Activated CD8-positive, alpha-beta T cell treated with anti-CD3 and anti-CD28 coated beads, Interleukin-2, amount 10 ng/mL, durations not matched to agents 7 days and 5 days (primary cell): ENCODE results near the gene PARD3. TPM values are rescaled to one million over a fixed set of nuclear protein-coding genes. Genes with fewer than 3 reads are reported as not detected.

Experiments used
- ATAC-seq: fragments of 150-1000 bp; cut with Tn5 transposase; one replicate; pipeline ENCODE4 v1.10.0; 2021; ENCODE audit warnings: moderate library complexity
- CTCF ChIA-PET: fragments of 350-600 bp; sonication (Branson Sonifier 250); formaldehyde crosslinking; loops from one replicate; lab custom pipeline; 2021; ENCODE audit warnings: antibody characterized with exemption; lab: Charles Lee
- POLR2A ChIA-PET: fragments of 350-600 bp; sonication (Branson Sonifier 250); formaldehyde crosslinking; loops from one replicate; lab custom pipeline; 2021; ENCODE audit warnings: antibody characterized with exemption; lab: Charles Lee
- DNase-seq: peaks from one replicate; pipeline ENCODE4 v3.0.0-alpha.2; 2020
- H3K27ac Mint-ChIP-seq: one replicate; pipeline ENCODE4 v1.8.0; 2021; ENCODE audit warnings: mild to moderate bottlenecking, mixed read lengths
- H3K27me3 Mint-ChIP-seq: one replicate; pipeline ENCODE4 v1.8.0; 2021; ENCODE audit warnings: low read depth, mixed read lengths
- H3K36me3 Mint-ChIP-seq: one replicate; pipeline ENCODE4 v1.8.0; 2021; ENCODE audit warnings: low read depth, mixed read lengths
- H3K4me1 Mint-ChIP-seq: one replicate; pipeline ENCODE4 v1.8.0; 2021; ENCODE audit warnings: low read depth, mixed read lengths
- H3K4me3 Mint-ChIP-seq: one replicate; pipeline ENCODE4 v1.8.0; 2021; ENCODE audit warnings: mild to moderate bottlenecking, mixed read lengths
- H3K9me3 Mint-ChIP-seq: one replicate; pipeline ENCODE4 v1.8.0; 2022; ENCODE audit warnings: mixed read lengths; ENCODE audit not compliant: insufficient read depth
- total RNA-seq, 2 experiments: library from RNA; stranded (reverse); gene quantifications; one replicate each; pipeline ENCODE4 v1.2.3, GENCODE V29; 2021

The PARD3 gene
- total RNA-seq, 2 experiments from 2014 or later: 0.63 to 0.68 TPM

- no peak overlapping the region for H3K4me3 Mint-ChIP-seq
- peaks cover 6% of the 10 kb centered on the region for H3K9me3 Mint-ChIP-seq
- CTCF ChIA-PET: no interaction called here
- POLR2A ChIA-PET: no interaction called here
- no peak overlapping the region for H3K27ac Mint-ChIP-seq
- no peaks in the 10 kb centered on the region for H3K4me1 Mint-ChIP-seq
- DNase-seq: no peak
- no peaks in the 10 kb centered on the region for H3K36me3 Mint-ChIP-seq
- H3K27me3 Mint-ChIP-seq: peaks cover 2% of the 10 kb centered on the region
- no peak for ATAC-seq
Observed at GRCh38 chr10:34148305-34148657, 666.8 kb downstream of the PARD3 start.

- no peak overlapping the region for H3K4me3 Mint-ChIP-seq
- DNase-seq (no peak), ATAC-seq (no peak)
- H3K4me1 Mint-ChIP-seq: no peaks in the 10 kb centered on the region
- H3K36me3 Mint-ChIP-seq: no peaks in the 10 kb centered on the region
- CTCF ChIA-PET: no interaction called here
- H3K27ac Mint-ChIP-seq: no peak overlapping the region
- H3K27me3 Mint-ChIP-seq: peaks cover 2% of the 10 kb centered on the region
- H3K9me3 Mint-ChIP-seq: peaks cover 6% of the 10 kb centered on the region
- POLR2A ChIA-PET: no interaction called here
Observed at GRCh38 chr10:34147641-34148304, 667.3 kb downstream of the PARD3 start.

- H3K27ac Mint-ChIP-seq: no peak overlapping the region
- H3K36me3 Mint-ChIP-seq: no peaks in the 10 kb centered on the region
- H3K27me3 Mint-ChIP-seq: peaks cover 2% of the 10 kb centered on the region
- no peak overlapping the region for H3K4me3 Mint-ChIP-seq
- ChIA-PET CTCF (no interaction called here), POLR2A (no interaction called here)
- ATAC-seq (no peak), DNase-seq (no peak)
- no peaks in the 10 kb centered on the region for H3K4me1 Mint-ChIP-seq
- peaks cover 6% of the 10 kb centered on the region for H3K9me3 Mint-ChIP-seq
Observed at GRCh38 chr10:34145715-34146114, 669.4 kb downstream of the PARD3 start.

- H3K9me3 Mint-ChIP-seq: peaks cover 6% of the 10 kb centered on the region
Observed at GRCh38 chr10:34143466-34143865, 671.6 kb downstream of the PARD3 start.

DNA sequence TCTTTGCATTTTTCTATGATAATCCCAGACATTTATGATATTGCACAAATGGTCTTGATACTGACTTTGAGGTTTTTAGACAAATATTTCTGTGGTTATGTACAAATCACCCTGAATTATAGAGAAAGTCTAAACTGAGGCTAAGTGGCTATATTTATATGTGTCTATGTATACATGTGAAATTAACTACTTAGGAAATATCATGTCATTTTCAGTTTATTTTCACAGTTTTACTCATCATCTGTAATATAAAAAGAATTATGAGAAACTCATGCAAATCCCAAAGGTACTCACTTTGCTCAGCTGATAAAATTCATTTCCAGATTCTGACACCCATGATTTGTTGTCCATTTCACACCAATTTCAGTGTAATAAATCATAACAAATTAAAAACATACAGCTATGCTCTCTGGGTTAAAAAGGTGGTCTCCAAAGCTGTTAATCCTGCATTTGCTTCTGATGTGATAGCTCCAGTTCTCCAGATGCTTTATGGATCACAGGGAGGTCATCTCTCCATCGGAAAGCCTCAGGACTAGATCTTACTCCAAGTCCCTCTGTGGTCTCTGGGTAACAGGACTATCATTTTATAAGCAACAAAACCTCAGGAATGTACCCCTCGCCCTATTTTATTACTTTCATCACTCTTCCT is 673.9 kb downstream of the PARD3 start:
- peaks cover 6% of the 10 kb centered on the region for H3K9me3 Mint-ChIP-seq
- ChIA-PET CTCF (interaction anchor here (0.6 to 0.9 kb wide), 2 partner anchors 8 to 20 kb away, joined by 3 read pairs; no protein-coding TSS in a partner anchor), POLR2A (no interaction called here)
- H3K36me3 Mint-ChIP-seq: no peaks in the 10 kb centered on the region
- no peak overlapping the region for H3K27ac Mint-ChIP-seq
- DNase-seq: no peak
- H3K4me1 Mint-ChIP-seq: peaks cover 8% of the 10 kb centered on the region
- no peak for ATAC-seq
- H3K4me3 Mint-ChIP-seq: no peak overlapping the region
- peaks cover 6% of the 10 kb centered on the region for H3K27me3 Mint-ChIP-seq

More at GRCh38 chr10:34143466-34143865, 671.6 kb downstream of the PARD3 start:
- Mint-ChIP-seq H3K4me1 (no peaks in the 10 kb centered on the region), H3K27me3 (peaks cover 2% of the 10 kb centered on the region), H3K36me3 (no peaks in the 10 kb centered on the region), H3K4me3 (no peak overlapping the region), H3K27ac (no peak overlapping the region)
- ChIA-PET POLR2A (no interaction called here), CTCF (no interaction called here)
- no peak for DNase-seq
- no peak for ATAC-seq

DNA sequence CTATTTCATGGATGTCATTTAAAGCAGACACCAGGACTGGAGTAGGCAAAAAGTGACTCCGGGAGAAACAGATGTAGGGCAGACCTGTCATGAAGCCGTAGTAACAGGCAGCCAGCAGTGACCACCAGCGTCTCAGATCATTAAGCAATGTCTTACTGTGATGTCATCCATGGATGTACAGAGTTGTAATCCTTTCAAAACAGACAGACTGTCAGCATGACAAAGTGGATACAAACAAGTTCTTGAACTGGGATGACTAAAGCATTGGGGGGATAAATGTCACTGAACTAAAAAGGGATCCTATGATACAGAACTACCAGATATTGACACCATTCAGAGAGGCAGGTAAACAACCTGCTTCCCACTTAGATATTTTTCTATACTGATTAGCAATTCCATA is 675.5 kb downstream of the PARD3 start:
- no peaks in the 10 kb centered on the region for H3K36me3 Mint-ChIP-seq
- H3K9me3 Mint-ChIP-seq: no peaks in the 10 kb centered on the region
- no peak overlapping the region for H3K4me3 Mint-ChIP-seq
- H3K27ac Mint-ChIP-seq: no peak overlapping the region
- ChIA-PET POLR2A (no interaction called here), CTCF (no interaction called here)
- ATAC-seq (no peak), DNase-seq (no peak)
- H3K4me1 Mint-ChIP-seq: peaks cover 12% of the 10 kb centered on the region
- peaks cover 4% of the 10 kb centered on the region for H3K27me3 Mint-ChIP-seq

DNA sequence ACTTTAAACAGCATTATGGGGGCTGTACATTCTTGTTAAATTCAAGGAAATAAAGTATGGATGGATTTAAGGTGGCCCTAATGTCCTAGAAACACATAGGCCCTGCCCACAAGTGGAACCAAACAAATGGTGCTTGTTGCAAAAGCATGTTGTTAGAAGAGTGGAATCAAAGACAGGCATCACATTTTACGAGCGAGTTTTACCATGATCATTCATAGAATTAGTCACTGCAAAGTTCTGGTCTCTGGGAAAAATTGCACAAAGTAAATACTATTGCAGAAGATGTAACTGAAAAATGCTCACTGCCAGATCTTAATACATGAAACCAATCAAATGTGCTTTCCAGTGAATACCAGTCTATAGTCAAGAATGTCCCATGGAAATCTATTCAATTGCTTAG is 677.1 kb downstream of the PARD3 start:
- POLR2A ChIA-PET: no interaction called here
- H3K27me3 Mint-ChIP-seq: peaks cover 7% of the 10 kb centered on the region

GRCh38 chr10:34137201-34137600 is 677.9 kb downstream of the PARD3 start:
- no peaks in the 10 kb centered on the region for H3K9me3 Mint-ChIP-seq
- CTCF ChIA-PET: interaction anchor here (0.6 kb wide), 1 partner anchor 37 kb away, joined by 4 read pairs; no protein-coding TSS in a partner anchor

More for the DNA sequence above, 677.1 kb downstream of the PARD3 start:
- DNase-seq (no peak), ATAC-seq (no peak)
- no peak overlapping the region for H3K4me3 Mint-ChIP-seq
- no peaks in the 10 kb centered on the region for H3K9me3 Mint-ChIP-seq
- CTCF ChIA-PET: interaction anchor here (0.6 kb wide), 1 partner anchor 38 kb away, joined by 4 read pairs; no protein-coding TSS in a partner anchor
- H3K4me1 Mint-ChIP-seq: peaks cover 12% of the 10 kb centered on the region
- H3K27ac Mint-ChIP-seq: no peak overlapping the region
- H3K36me3 Mint-ChIP-seq: no peaks in the 10 kb centered on the region

DNA sequence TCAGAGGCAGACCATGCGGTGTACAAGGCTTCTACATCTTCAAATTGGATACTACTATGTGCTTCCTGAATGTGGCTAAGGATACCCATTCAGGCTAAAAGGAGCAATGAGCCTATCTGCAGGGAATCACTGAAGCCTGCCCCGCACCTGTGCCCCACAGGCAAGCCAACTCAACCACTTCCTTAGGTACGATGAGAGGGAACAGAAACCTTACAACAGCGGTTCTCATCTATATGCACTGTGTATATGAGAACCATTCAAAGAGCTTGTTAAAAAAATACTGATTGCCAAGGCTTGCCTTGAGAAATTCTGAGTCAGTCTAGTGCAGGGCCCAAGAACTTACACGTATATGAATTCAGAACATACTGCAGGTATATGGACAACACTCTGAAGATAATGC is 679.6 kb downstream of the PARD3 start:
- ATAC-seq (no peak), DNase-seq (no peak)
- H3K9me3 Mint-ChIP-seq: no peaks in the 10 kb centered on the region
- H3K36me3 Mint-ChIP-seq: no peaks in the 10 kb centered on the region
- ChIA-PET POLR2A (no interaction called here), CTCF (no interaction called here)
- H3K4me1 Mint-ChIP-seq: peaks cover 12% of the 10 kb centered on the region
- peaks cover 7% of the 10 kb centered on the region for H3K27me3 Mint-ChIP-seq
- H3K4me3 Mint-ChIP-seq: no peak overlapping the region
- H3K27ac Mint-ChIP-seq: no peak overlapping the region

More at GRCh38 chr10:34137201-34137600, 677.9 kb downstream of the PARD3 start:
- H3K4me3 Mint-ChIP-seq: no peak overlapping the region
- peaks cover 7% of the 10 kb centered on the region for H3K27me3 Mint-ChIP-seq
- POLR2A ChIA-PET: no interaction called here
- no peak for DNase-seq
- no peak for ATAC-seq
- no peaks in the 10 kb centered on the region for H3K36me3 Mint-ChIP-seq
- peaks cover 12% of the 10 kb centered on the region for H3K4me1 Mint-ChIP-seq
- H3K27ac Mint-ChIP-seq: no peak overlapping the region

- H3K27me3 Mint-ChIP-seq: peaks cover 7% of the 10 kb centered on the region
- no peak overlapping the region for H3K4me3 Mint-ChIP-seq
- DNase-seq (no peak), ATAC-seq (no peak)
- H3K36me3 Mint-ChIP-seq: peaks cover 4% of the 10 kb centered on the region
- H3K4me1 Mint-ChIP-seq: peaks cover 12% of the 10 kb centered on the region
- CTCF ChIA-PET: no interaction called here
- no peak overlapping the region for H3K27ac Mint-ChIP-seq
- H3K9me3 Mint-ChIP-seq: no peaks in the 10 kb centered on the region
- POLR2A ChIA-PET: no interaction called here
Observed at GRCh38 chr10:34134602-34135001, 680.5 kb downstream of the PARD3 start.

GRCh38 chr10:34133406-34133805 is 681.7 kb downstream of the PARD3 start:
- POLR2A ChIA-PET: no interaction called here
- ATAC-seq: no peak
- H3K9me3 Mint-ChIP-seq: no peaks in the 10 kb centered on the region
- no peak overlapping the region for H3K27ac Mint-ChIP-seq
- H3K36me3 Mint-ChIP-seq: peaks cover 4% of the 10 kb centered on the region
- no peak overlapping the region for H3K4me3 Mint-ChIP-seq
- peaks cover 12% of the 10 kb centered on the region for H3K4me1 Mint-ChIP-seq
- CTCF ChIA-PET: interaction anchor here (1.3 kb wide), 1 partner anchor 8 kb away, joined by 3 read pairs; no protein-coding TSS in a partner anchor
- peaks cover 7% of the 10 kb centered on the region for H3K27me3 Mint-ChIP-seq
- DNase-seq: no peak

GRCh38 chr10:34131152-34131551 is 683.9 kb downstream of the PARD3 start:
- ChIA-PET POLR2A (no interaction called here), CTCF (no interaction called here)
- H3K27ac Mint-ChIP-seq: no peak overlapping the region
- peaks cover 4% of the 10 kb centered on the region for H3K36me3 Mint-ChIP-seq
- H3K4me3 Mint-ChIP-seq: no peak overlapping the region
- H3K27me3 Mint-ChIP-seq: peaks cover 2% of the 10 kb centered on the region
- peaks cover 3% of the 10 kb centered on the region for H3K9me3 Mint-ChIP-seq
- no peak for ATAC-seq
- no peak for DNase-seq
- peaks cover 3% of the 10 kb centered on the region for H3K4me1 Mint-ChIP-seq
